CD14-positive monocyte (primary cell): Measurements from ENCODE around the gene NR2F2. TPM values are rescaled to one million over a fixed set of nuclear protein-coding genes. Genes with fewer than 3 reads are reported as not detected.

Experiments used
- DNase-seq, 3 donors: peaks; one replicate each; pipeline ENCODE4 v3.0.0-alpha.2; 2011 to 2022
- H2AFZ ChIP-seq: 2 replicates; pipeline ENCODE4 v1.6.0; 2012; ENCODE audit warnings: mild to moderate bottlenecking, low read depth, low read length, inconsistent platforms; ENCODE audit not compliant: insufficient read depth, poor library complexity, severe bottlenecking
- H3K27ac ChIP-seq, 2 donors: 1 replicate in 1 of 2; 2 replicates in 1 of 2; pipeline ENCODE4 v1.5.1; 2012 to 2013; ENCODE audit warnings: low read length in 2 of 2, control low read depth in 1 of 2, inconsistent platforms in 1 of 2, low read depth in 1 of 2, mild to moderate bottlenecking in 1 of 2
- H3K27me3 ChIP-seq, 2 donors: one replicate each; pipeline versions ENCODE4 v1.6.0 to v1.6.1; 2011 to 2013; ENCODE audit warnings: low read length in 2 of 2; ENCODE audit not compliant: control insufficient read depth in 2 of 2, insufficient read depth in 2 of 2
- H3K36me3 ChIP-seq, 2 donors: replicated peaks in 1 of 2; 1 replicate in 1 of 2; 2 replicates in 1 of 2; pipeline versions ENCODE4 v1.5.1 to v1.6.1; 2012 to 2013; ENCODE audit warnings: low read length in 2 of 2, control low read depth in 1 of 2, inconsistent platforms in 1 of 2, mild to moderate bottlenecking in 1 of 2; ENCODE audit not compliant: insufficient read depth in 2 of 2, control insufficient read depth in 1 of 2
- H3K4me1 ChIP-seq, 2 donors: 1 replicate in 1 of 2; 2 replicates in 1 of 2; pipeline versions ENCODE4 v1.5.1 to v1.6.1; 2012 to 2013; ENCODE audit warnings: low read length in 2 of 2, control low read depth in 1 of 2, inconsistent platforms in 1 of 2, mild to moderate bottlenecking in 1 of 2, moderate library complexity in 1 of 2; ENCODE audit not compliant: insufficient read depth in 2 of 2, control insufficient read depth in 1 of 2
- H3K4me2 ChIP-seq: replicated peaks from 2 replicates; pipeline ENCODE3; 2012; ENCODE audit warnings: low read length, moderate library complexity, mild to moderate bottlenecking; ENCODE audit not compliant: poor library complexity, severe bottlenecking; ENCODE audit errors: extremely low read depth
- H3K4me3 ChIP-seq, 3 experiments: fragments of 200-600 bp in 1 of 3; sonication (generic) in 1 of 3; replicated peaks in 1 of 3; 1 replicate in 2 of 3; 2 replicates in 1 of 3; pipeline ENCODE4 v1.5.1; 2011 to 2013; ENCODE audit warnings: low read length in 3 of 3, mild to moderate bottlenecking in 3 of 3, control low read depth in 2 of 3, low read depth in 2 of 3, inconsistent platforms in 1 of 3, moderate library complexity in 1 of 3
- H3K79me2 ChIP-seq: 2 replicates; pipeline ENCODE4 v1.6.0; 2012; ENCODE audit warnings: mild to moderate bottlenecking, control low read depth, inconsistent platforms, low read length, moderate library complexity; ENCODE audit not compliant: insufficient read depth
- H3K9ac ChIP-seq: 2 replicates; pipeline ENCODE4 v1.6.0; 2017; ENCODE audit warnings: low read length, mild to moderate bottlenecking; ENCODE audit not compliant: insufficient read depth, poor library complexity, severe bottlenecking
- H3K9me3 ChIP-seq, 2 donors: replicated peaks in 1 of 2; 1 replicate in 1 of 2; 2 replicates in 1 of 2; pipeline versions ENCODE4 v1.5.1 to v1.6.1; 2012 to 2013; ENCODE audit warnings: low read length in 2 of 2, control low read depth in 1 of 2; ENCODE audit not compliant: control insufficient read depth in 1 of 2, insufficient read depth in 1 of 2
- H4K20me1 ChIP-seq: 2 replicates; pipeline ENCODE4 v1.6.0; 2012; ENCODE audit warnings: mild to moderate bottlenecking, low read length, control low read depth, moderate library complexity; ENCODE audit not compliant: insufficient read depth
- H3K27ac Mint-ChIP-seq, 7 donors: one replicate each; pipeline ENCODE4 v1.8.0; 2020; ENCODE audit warnings: mild to moderate bottlenecking in 7 of 7, mixed read lengths in 7 of 7, moderate library complexity in 6 of 7, inconsistent platforms in 2 of 7
- H3K27me3 Mint-ChIP-seq, 3 donors: one replicate each; pipeline ENCODE4 v1.8.0; 2021 to 2022; ENCODE audit warnings: low read depth in 3 of 3, mild to moderate bottlenecking in 3 of 3, mixed read lengths in 3 of 3, moderate library complexity in 3 of 3, inconsistent platforms in 1 of 3
- H3K36me3 Mint-ChIP-seq, 2 donors: one replicate each; pipeline ENCODE4 v1.8.0; 2020; ENCODE audit warnings: mixed read lengths in 2 of 2, inconsistent platforms in 1 of 2, mild to moderate bottlenecking in 1 of 2
- H3K4me1 Mint-ChIP-seq: one replicate; pipeline ENCODE4 v1.8.0; 2020; ENCODE audit warnings: mild to moderate bottlenecking, mixed read lengths
- H3K4me3 Mint-ChIP-seq, 2 donors: one replicate each; pipeline ENCODE4 v1.8.0; 2020; ENCODE audit warnings: mild to moderate bottlenecking in 2 of 2, mixed read lengths in 2 of 2, moderate library complexity in 1 of 2
- H3K9me3 Mint-ChIP-seq, 7 donors: one replicate each; pipeline ENCODE4 v1.8.0; 2020 to 2022; ENCODE audit warnings: mixed read lengths in 7 of 7, mild to moderate bottlenecking in 6 of 7, moderate library complexity in 6 of 7, inconsistent platforms in 2 of 7
- CTCF ChIP-seq: fragments of 200-600 bp; IDR thresholded peaks from one replicate; pipeline ENCODE4 v1.8.0; 2022; ENCODE audit warnings: antibody characterized with exemption, mild to moderate bottlenecking
- WGBS: methylation state at CpG from one replicate; pipeline ENCODE4 v1.1.5; 2013; ENCODE audit warnings: missing lambda C conversion rate; ENCODE audit not compliant: insufficient coverage; 5-methylcytosine and 5-hydroxymethylcytosine counted together
- intact Hi-C, 2 donors: fragments of 100-400 bp; cut with micrococcal nuclease; formaldehyde crosslinking; loops; one replicate each; pipeline versions ENCODE4 v1.15.0 to v1.15.1; 2023
- polyA plus RNA-seq, 3 donors: library from polyadenylated mRNA; depleted of rRNA in 1 of 3; unstranded in 2 of 3; stranded (reverse) in 1 of 3; fragments of 300-500 nt in 2 of 3; fragments of >200 nt in 1 of 3; fragmentation: Illumina TruSeq in 2 of 3; gene quantifications; 1 replicate in 2 of 3; 2 replicates in 1 of 3; pipeline ENCODE4 v1.2.3, GENCODE V29; 2012 to 2021

Gene NR2F2
- polyA plus RNA-seq, 3 donors = not detected

DNA sequence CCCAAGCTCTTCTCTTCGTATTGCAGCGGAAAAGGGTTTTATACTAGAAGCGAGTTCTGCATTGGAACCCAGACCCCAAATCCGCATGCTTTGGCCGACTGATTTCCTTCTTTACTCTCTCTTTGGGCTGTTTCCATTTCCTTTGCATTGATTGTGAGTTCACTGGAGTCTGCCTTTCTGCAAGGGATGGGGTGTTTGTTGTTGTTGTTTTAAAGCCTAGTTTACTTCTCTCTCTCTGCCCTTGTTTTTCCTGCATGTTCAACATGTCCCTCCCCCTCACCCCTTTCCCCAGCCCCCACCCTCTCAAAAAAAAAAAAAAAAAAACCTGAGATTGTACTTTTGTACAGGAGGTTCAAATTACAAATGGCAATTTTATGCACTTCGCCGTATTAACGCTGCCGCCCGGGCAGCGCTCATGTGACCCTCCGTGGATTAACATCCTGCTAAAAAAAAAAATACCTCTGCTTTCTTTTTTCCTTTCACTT lies 2.2 kb downstream of the NR2F2 start:
- Histone ChIP-seq H3K4me3 (peak overlapping the region in 1 of 3 experiments; percentile 35), H3K9me3 (peaks cover 15 to 66% of the 10 kb centered on the region in 2 donors), H3K27me3 (peaks cover 77 to 93% of the 10 kb centered on the region in 2 donors), H2AFZ (no peak overlapping the region), H3K9ac (no peak overlapping the region), H3K4me2 (peak overlapping the region; percentile 21), H3K27ac (no peak overlapping the region), H3K36me3 (no peaks in the 10 kb centered on the region), H4K20me1 (no peaks in the 10 kb centered on the region), H3K4me1 (peaks cover 7 to 18% of the 10 kb centered on the region in 2 donors), H3K79me2 (no peaks in the 10 kb centered on the region)
- Mint-ChIP-seq H3K36me3 (peaks cover 15 to 18% of the 10 kb centered on the region in 2 donors), H3K27ac (no peak overlapping the region), H3K4me3 (peak overlapping the region; percentile 37 to 76), H3K27me3 (peaks cover 38 to 92% (median 92%) of the 10 kb centered on the region in 3 donors), H3K4me1 (peaks cover 21% of the 10 kb centered on the region), H3K9me3 (peaks cover 15 to 57% (median 42%) of the 10 kb centered on the region in 7 donors)
- DNase-seq = no peak
- intact Hi-C loops = no loop called here
- no CpG with 5 or more reads among the region's 12 CpGs for WGBS
- no peak for TF ChIP-seq CTCF

- H2AFZ ChIP-seq = no peak overlapping the region
- H3K9ac ChIP-seq = no peak overlapping the region
- peak overlapping the region; percentile 21 for H3K4me2 ChIP-seq
- H3K36me3 ChIP-seq = no peaks in the 10 kb centered on the region
- TF ChIP-seq CTCF = no peak
- H3K27ac ChIP-seq = no peak overlapping the region
- Mint-ChIP-seq H3K9me3 (peaks cover 15 to 57% (median 42%) of the 10 kb centered on the region in 7 donors), H3K4me3 (peak overlapping the region; percentile 37 to 76), H3K27ac (no peak overlapping the region), H3K27me3 (peaks cover 31 to 91% (median 91%) of the 10 kb centered on the region in 3 donors), H3K36me3 (peaks cover 15 to 18% of the 10 kb centered on the region in 2 donors), H3K4me1 (peaks cover 21% of the 10 kb centered on the region)
- WGBS = 5% methylated on average over 49 of the region's 67 CpGs
- H3K79me2 ChIP-seq = no peaks in the 10 kb centered on the region
- H3K27me3 ChIP-seq = peaks cover 77 to 93% of the 10 kb centered on the region in 2 donors
- H3K9me3 ChIP-seq = peaks cover 15 to 66% of the 10 kb centered on the region in 2 donors
- peak overlapping the region in 1 of 3 experiments; percentile 35 for H3K4me3 ChIP-seq
- H3K4me1 ChIP-seq = peaks cover 7 to 18% of the 10 kb centered on the region in 2 donors
- no peak for DNase-seq
- intact Hi-C loops = no loop called here
- H4K20me1 ChIP-seq = no peaks in the 10 kb centered on the region
Measured at GRCh38 chr15:96333131-96334016, 2.9 kb downstream of the NR2F2 start.
